A204.1 (cell line): ENCODE results near the gene LBHD2.

Experiments used
- FAIRE-seq: peaks from 2 replicates; lab custom pipeline; 2012; peaks lifted over from hg19 to GRCh38; lab: Jason Lieb, UNC

The LBHD2 gene

DNA sequence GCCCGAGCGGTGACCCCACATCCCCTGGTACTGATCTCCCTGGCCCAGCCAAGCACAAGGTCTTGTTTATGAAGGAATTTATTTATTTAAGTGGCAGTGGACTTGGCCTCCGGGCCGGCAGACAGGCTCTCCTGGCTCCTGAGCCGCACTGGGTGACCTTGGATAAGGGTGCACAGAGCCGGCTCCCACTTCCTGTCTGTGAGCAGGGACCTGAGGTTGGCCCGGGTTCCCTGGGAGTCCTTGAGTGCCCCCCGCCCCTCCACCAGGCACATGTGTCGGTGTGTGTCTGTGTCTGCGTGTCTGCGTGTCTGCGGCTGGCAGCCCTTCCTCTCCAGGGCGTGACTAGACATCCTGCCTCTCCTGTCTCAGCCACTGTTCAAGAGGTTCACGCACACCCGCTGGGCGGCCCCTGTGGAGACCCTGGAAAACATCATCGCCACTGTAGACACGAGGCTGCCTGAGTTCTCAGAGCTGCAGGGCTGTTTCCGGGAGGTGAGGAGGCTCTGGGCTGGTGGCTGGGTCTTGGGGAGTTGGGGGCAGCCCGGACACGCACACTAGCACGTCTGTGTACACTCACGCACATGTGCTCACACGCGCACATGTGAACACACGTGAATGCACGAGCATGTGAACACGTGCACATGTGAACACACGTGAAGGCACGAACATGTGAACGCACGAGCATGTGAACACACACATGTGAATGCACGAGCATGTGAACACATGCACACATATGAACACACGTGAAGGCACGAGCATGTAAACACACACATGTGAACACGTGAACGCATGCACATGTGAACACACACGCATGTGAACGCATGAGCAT, 48.6 kb downstream of the LBHD2 start:
- no peak for FAIRE-seq

DNA sequence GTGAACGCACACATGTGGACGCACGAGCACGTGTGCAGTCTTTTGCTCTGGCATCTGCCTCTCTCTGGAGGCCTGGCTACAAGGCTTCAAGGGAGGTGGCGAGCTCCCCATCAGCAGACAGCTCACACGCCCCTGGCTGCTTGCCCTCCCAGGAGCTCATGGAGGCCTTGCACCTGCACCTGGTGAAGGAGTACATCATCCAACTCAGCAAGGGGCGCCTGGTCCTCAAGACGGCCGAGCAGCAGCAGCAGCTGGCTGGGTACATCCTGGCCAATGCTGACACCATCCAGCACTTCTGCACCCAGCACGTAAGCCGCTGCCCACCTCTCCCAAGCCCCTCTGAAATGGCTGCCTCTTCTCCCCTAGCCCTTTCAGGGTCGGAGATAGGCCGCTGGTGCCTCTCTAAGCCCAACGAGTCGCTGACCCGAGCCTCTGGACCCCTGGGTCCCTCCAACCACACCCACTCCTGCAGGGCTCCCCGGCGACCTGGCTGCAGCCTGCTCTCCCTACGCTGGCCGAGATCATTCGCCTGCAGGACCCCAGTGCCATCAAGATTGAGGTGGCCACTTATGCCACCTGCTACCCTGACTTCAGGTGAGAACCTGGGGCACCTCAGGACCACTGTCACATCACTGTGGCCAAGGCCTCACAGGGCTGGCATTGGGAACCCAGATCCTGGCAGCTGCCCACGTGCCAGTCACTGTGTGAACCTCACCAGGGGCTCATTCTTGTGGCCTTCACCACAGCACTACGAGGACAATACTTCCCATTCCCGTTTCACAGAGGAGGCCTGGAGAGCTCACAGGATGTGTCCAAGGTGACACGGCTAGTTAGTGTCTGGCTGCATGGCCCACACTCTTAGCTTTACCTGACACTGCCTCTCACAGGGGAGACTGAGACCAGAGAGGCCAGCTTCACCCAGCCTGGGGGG, 49.5 kb downstream of the LBHD2 start:
- no peak for FAIRE-seq

GRCh38 chr14:103134405-103134804, 50.4 kb downstream of the LBHD2 start:
- FAIRE-seq, result no peak

- no peak for FAIRE-seq
Observed at GRCh38 chr14:103134919-103135318, 50.9 kb downstream of the LBHD2 start.

DNA sequence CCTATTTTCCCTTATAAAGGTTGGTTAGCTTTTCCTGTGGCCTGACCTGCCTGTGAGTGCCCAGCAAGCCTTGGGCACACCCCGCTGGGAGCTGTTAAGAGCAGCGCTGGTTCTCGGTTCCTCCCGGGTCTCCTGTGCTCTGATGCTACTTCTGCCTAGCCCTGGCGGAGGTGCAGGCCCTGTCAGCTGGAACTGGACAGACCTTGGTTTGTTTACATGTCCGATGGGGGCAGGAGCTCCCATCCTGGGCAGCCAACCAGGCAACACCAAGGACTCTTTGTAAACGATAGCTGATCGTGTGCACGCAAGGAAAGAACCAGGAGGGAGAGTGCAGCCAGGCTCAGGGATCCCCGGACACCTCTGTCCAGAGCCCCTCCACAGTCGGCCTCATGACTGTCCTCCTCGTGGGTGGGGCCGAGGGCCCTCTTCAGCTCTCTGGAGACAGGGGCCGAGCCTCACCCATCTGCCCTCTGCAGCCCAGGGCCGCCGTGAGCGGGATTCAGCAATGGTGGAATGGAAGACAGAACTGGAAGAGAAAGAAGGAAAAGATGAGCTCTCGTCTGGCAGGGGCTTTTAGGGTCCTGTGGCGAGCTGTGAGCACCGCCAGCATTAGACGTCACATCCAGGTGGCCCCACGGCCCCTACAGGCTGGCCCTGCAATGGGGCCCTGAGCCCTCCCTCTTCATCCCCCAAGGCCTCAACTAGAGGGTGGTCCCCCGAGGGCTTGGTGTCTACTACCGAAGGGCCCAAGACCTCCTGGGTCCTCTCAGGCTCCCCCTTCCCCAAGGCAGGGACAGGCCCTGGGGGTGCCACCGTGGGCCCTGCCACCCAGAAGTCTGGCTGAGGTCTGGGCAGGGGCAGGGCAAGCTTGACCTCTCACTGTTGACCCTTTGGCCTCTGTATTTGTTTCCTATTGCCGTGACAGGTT, 51.6 kb downstream of the LBHD2 start:
- FAIRE-seq, result no peak

DNA sequence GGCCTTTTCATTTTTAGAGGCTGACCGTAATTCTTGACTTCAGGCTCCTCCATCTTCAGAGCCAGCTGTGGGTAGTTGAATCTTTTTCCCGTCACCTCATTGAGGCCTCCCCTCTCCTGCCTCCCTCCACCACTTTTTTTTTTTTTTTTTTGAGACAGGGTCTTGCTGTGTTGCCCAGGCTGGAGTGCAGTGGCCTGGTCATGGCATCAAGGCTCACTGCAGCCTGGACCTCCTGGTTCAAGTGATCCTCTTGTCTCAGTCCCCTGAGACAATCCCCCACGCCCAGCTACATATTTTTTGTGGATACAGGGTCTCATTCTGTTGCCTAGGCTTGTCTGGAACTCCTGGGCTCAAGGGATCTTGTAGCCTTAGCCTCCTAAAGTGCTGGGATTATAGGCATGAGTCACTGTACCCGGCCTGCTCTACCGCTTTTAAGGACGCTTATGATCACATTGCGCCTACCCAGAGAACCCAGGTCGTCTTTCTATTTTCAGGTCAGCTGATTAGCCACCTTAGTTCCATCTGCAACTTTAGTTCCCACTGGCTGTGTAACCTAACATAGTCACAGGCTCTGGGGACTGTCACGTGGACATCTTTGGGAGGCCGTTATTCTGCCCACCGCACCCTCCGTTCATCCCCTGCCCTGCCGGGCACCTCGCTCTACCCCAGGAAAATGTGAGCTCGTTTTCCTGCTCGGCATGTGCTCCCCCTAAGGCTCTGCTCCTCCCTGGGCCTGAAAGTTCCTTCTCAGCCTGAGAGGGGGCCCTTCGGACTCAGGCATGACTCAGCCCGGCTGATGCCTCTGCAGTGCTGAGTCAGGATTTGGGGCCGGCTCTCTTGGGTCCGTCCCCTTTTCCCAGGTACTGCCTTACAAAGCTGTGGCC, 52.6 kb downstream of the LBHD2 start:
- no peak for FAIRE-seq

DNA sequence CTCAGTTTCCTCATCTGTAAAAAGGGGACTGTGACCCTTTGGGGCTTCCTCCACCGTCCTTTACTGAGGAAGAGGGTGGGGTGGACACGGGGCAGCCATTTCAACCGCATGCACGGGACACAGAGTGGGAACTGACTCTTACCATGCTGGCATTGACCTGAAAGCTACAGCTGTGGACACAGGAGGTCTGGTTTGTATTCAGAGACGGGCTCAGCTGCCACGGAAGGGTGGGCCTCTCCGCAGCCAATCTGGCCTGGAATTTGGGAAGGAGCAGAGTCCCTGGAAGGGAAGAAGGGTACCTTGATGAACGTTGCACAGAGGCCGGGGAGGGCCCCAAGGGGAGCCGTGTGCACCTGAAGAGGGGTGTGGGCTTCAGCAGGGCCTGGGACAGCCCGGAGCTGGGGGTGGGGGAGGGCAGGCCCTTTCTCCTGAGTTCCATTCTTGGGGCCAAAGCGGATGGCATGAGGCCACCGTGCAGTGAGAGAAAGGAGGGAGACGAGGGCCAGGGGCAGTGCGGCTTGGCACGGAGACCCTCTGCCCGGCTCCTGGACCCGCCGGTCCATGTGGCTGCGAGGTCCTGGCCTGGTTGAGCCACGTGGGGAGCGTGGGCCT, 53.8 kb downstream of the LBHD2 start:
- no peak for FAIRE-seq

GRCh38 chr14:103138301-103139131, 54.5 kb downstream of the LBHD2 start:
- no peak for FAIRE-seq

DNA sequence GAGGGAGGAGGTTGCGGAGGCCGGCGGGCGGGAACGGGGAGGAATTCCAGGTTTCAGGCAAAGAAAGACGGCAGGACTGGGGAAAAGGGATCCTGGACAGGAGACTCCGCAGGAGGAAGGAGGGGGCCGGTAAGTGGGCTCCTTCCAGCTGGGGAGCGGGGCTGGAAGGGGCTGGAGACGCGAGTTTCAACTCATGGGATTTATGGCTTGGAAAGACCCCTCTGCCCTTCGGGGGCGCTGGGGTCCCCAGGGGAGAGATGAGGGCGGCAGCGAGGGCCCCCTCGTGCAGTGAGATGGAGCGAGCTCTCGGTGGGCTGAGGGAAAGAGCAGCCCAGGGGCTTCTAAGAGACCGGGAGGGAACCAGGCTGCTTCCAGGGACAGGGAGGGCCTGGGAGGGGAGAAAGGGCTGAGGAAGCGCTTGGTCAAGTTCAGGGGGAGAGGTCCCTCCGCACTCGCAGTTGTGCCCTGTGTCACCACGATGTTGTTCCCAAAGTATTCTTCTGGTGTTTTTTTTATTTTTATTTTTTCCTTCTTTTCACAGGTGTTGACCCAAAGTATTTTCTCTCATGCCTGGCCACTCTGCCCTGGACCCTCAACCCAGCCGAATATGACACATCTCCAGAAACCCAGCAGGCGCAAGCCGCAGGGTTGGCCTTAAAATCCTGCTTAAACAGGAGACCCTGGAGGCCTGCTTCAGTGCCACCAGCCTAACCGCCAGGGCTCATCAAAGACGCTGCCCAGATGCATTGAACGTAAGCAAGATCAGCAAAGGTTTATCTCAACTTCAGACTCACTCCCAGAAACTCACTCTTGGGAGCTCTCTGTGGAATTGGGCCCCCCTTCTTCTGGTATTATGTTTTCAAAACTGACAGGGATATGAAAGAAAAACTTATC, 55.4 kb downstream of the LBHD2 start:
- FAIRE-seq, result no peak
